ENCODE results near the gene NCF2. TPM values are rescaled to one million over a fixed set of nuclear protein-coding genes. Genes with fewer than 3 reads are reported as not detected.

The NCF2 gene
- total and polyA plus RNA-seq, 4 donors = 2.8 to 16.8 (median 5.2) TPM

- no peak overlapping the region for H3K4me3 ChIP-seq (ENCODE audit: low read depth, low read length)
- no peak overlapping the region for H3K27ac ChIP-seq (ENCODE audit: low read depth, low read length)
- no peaks in the 10 kb centered on the region for H3K27me3 ChIP-seq (ENCODE audit: control insufficient read depth, insufficient read depth, low read length)
- no peak for DNase-seq (ENCODE audit: low read depth in 4 of 6, low spot score in 6 of 6)
- H3K4me1 ChIP-seq (ENCODE audit: control insufficient read depth, insufficient read depth, low read length) = peaks cover 19% of the 10 kb centered on the region
- H3K9me3 ChIP-seq (ENCODE audit: control insufficient read depth, insufficient read depth, low read length) = no peaks in the 10 kb centered on the region
- no peaks in the 10 kb centered on the region for H3K36me3 ChIP-seq (ENCODE audit: control insufficient read depth, insufficient read depth, low read length)
- WGBS (ENCODE audit: insufficient coverage) = 81% methylated on average over 4 of the region's 7 CpGs
These were observed 12.3 kb downstream of the NCF2 start for GRCh38 chr1:183577897-183578465.

- Histone ChIP-seq H3K9me3 (ENCODE audit: control insufficient read depth, insufficient read depth, low read length) (no peaks in the 10 kb centered on the region), H3K4me3 (ENCODE audit: low read depth, low read length) (no peak overlapping the region), H3K36me3 (ENCODE audit: control insufficient read depth, insufficient read depth, low read length) (no peaks in the 10 kb centered on the region), H3K27me3 (ENCODE audit: control insufficient read depth, insufficient read depth, low read length) (no peaks in the 10 kb centered on the region), H3K27ac (ENCODE audit: low read depth, low read length) (no peak overlapping the region), H3K4me1 (ENCODE audit: control insufficient read depth, insufficient read depth, low read length) (peaks cover 9% of the 10 kb centered on the region)
- 55% methylated on average over 4 of the region's 8 CpGs for WGBS (ENCODE audit: insufficient coverage)
- no peak for DNase-seq (ENCODE audit: low read depth in 4 of 6, low spot score in 6 of 6)
These were observed 13.7 kb downstream of the NCF2 start for GRCh38 chr1:183576537-183576936.

GRCh38 chr1:183575606-183576005 is 14.7 kb downstream of the NCF2 start:
- no peak overlapping the region for H3K27ac ChIP-seq (ENCODE audit: low read depth, low read length)

GRCh38 chr1:183572721-183573120 is 17.5 kb downstream of the NCF2 start:
- H3K9me3 ChIP-seq (ENCODE audit: control insufficient read depth, insufficient read depth, low read length) = no peaks in the 10 kb centered on the region
- no peaks in the 10 kb centered on the region for H3K27me3 ChIP-seq (ENCODE audit: control insufficient read depth, insufficient read depth, low read length)
- DNase-seq (ENCODE audit: low read depth in 4 of 6, low spot score in 6 of 6) = no peak
- no peak overlapping the region for H3K4me3 ChIP-seq (ENCODE audit: low read depth, low read length)
- no CpG with 5 or more reads among the region's 1 CpG for WGBS (ENCODE audit: insufficient coverage)
- no peaks in the 10 kb centered on the region for H3K4me1 ChIP-seq (ENCODE audit: control insufficient read depth, insufficient read depth, low read length)
- H3K27ac ChIP-seq (ENCODE audit: low read depth, low read length) = no peak overlapping the region
- H3K36me3 ChIP-seq (ENCODE audit: control insufficient read depth, insufficient read depth, low read length) = no peaks in the 10 kb centered on the region

More at GRCh38 chr1:183575606-183576005, 14.7 kb downstream of the NCF2 start:
- WGBS (ENCODE audit: insufficient coverage) = 75% methylated on average over 3 of the region's 5 CpGs
- H3K4me3 ChIP-seq (ENCODE audit: low read depth, low read length) = no peak overlapping the region
- DNase-seq (ENCODE audit: low read depth in 4 of 6, low spot score in 6 of 6) = no peak
- no peaks in the 10 kb centered on the region for H3K9me3 ChIP-seq (ENCODE audit: control insufficient read depth, insufficient read depth, low read length)
- no peaks in the 10 kb centered on the region for H3K27me3 ChIP-seq (ENCODE audit: control insufficient read depth, insufficient read depth, low read length)
- H3K4me1 ChIP-seq (ENCODE audit: control insufficient read depth, insufficient read depth, low read length) = peaks cover 7% of the 10 kb centered on the region
- no peaks in the 10 kb centered on the region for H3K36me3 ChIP-seq (ENCODE audit: control insufficient read depth, insufficient read depth, low read length)

- Histone ChIP-seq H3K4me1 (ENCODE audit: control insufficient read depth, insufficient read depth, low read length) (no peaks in the 10 kb centered on the region), H3K4me3 (ENCODE audit: low read depth, low read length) (no peak overlapping the region), H3K9me3 (ENCODE audit: control insufficient read depth, insufficient read depth, low read length) (no peaks in the 10 kb centered on the region), H3K36me3 (ENCODE audit: control insufficient read depth, insufficient read depth, low read length) (no peaks in the 10 kb centered on the region), H3K27ac (ENCODE audit: low read depth, low read length) (no peak overlapping the region), H3K27me3 (ENCODE audit: control insufficient read depth, insufficient read depth, low read length) (no peaks in the 10 kb centered on the region)
- WGBS (ENCODE audit: insufficient coverage) = 83% methylated on average over 2 of the region's 4 CpGs
- DNase-seq (ENCODE audit: low read depth in 4 of 6, low spot score in 6 of 6) = no peak
These were observed 18.5 kb downstream of the NCF2 start for GRCh38 chr1:183571678-183572268.

GRCh38 chr1:183570451-183570850 is 19.8 kb downstream of the NCF2 start:
- no peak for DNase-seq (ENCODE audit: low read depth in 4 of 6, low spot score in 6 of 6)
- Histone ChIP-seq H3K4me3 (ENCODE audit: low read depth, low read length) (no peak overlapping the region), H3K27me3 (ENCODE audit: control insufficient read depth, insufficient read depth, low read length) (no peaks in the 10 kb centered on the region), H3K36me3 (ENCODE audit: control insufficient read depth, insufficient read depth, low read length) (no peaks in the 10 kb centered on the region), H3K4me1 (ENCODE audit: control insufficient read depth, insufficient read depth, low read length) (no peaks in the 10 kb centered on the region), H3K9me3 (ENCODE audit: control insufficient read depth, insufficient read depth, low read length) (no peaks in the 10 kb centered on the region), H3K27ac (ENCODE audit: low read depth, low read length) (no peak overlapping the region)
- WGBS (ENCODE audit: insufficient coverage) = 96% methylated on average over 4 of the region's 4 CpGs

GRCh38 chr1:183569801-183570200 is 20.5 kb downstream of the NCF2 start:
- Histone ChIP-seq H3K4me3 (ENCODE audit: low read depth, low read length) (no peak overlapping the region), H3K36me3 (ENCODE audit: control insufficient read depth, insufficient read depth, low read length) (no peaks in the 10 kb centered on the region), H3K4me1 (ENCODE audit: control insufficient read depth, insufficient read depth, low read length) (no peaks in the 10 kb centered on the region), H3K27ac (ENCODE audit: low read depth, low read length) (no peak overlapping the region), H3K27me3 (ENCODE audit: control insufficient read depth, insufficient read depth, low read length) (no peaks in the 10 kb centered on the region), H3K9me3 (ENCODE audit: control insufficient read depth, insufficient read depth, low read length) (no peaks in the 10 kb centered on the region)
- 100% methylated on average over 3 of the region's 3 CpGs for WGBS (ENCODE audit: insufficient coverage)
- no peak for DNase-seq (ENCODE audit: low read depth in 4 of 6, low spot score in 6 of 6)

GRCh38 chr1:183569141-183569540 is 21.1 kb downstream of the NCF2 start:
- Histone ChIP-seq H3K27me3 (ENCODE audit: control insufficient read depth, insufficient read depth, low read length) (no peaks in the 10 kb centered on the region), H3K27ac (ENCODE audit: low read depth, low read length) (no peak overlapping the region), H3K9me3 (ENCODE audit: control insufficient read depth, insufficient read depth, low read length) (no peaks in the 10 kb centered on the region), H3K4me1 (ENCODE audit: control insufficient read depth, insufficient read depth, low read length) (no peaks in the 10 kb centered on the region), H3K36me3 (ENCODE audit: control insufficient read depth, insufficient read depth, low read length) (no peaks in the 10 kb centered on the region), H3K4me3 (ENCODE audit: low read depth, low read length) (no peak overlapping the region)
- WGBS (ENCODE audit: insufficient coverage) = 86% methylated on average over 4 of the region's 4 CpGs
- no peak for DNase-seq (ENCODE audit: low read depth in 4 of 6, low spot score in 6 of 6)

- WGBS (ENCODE audit: insufficient coverage) = 89% methylated on average over 7 of the region's 12 CpGs
- Histone ChIP-seq H3K4me3 (ENCODE audit: low read depth, low read length) (no peak overlapping the region), H3K4me1 (ENCODE audit: control insufficient read depth, insufficient read depth, low read length) (no peaks in the 10 kb centered on the region), H3K27ac (ENCODE audit: low read depth, low read length) (no peak overlapping the region), H3K9me3 (ENCODE audit: control insufficient read depth, insufficient read depth, low read length) (no peaks in the 10 kb centered on the region), H3K36me3 (ENCODE audit: control insufficient read depth, insufficient read depth, low read length) (no peaks in the 10 kb centered on the region), H3K27me3 (ENCODE audit: control insufficient read depth, insufficient read depth, low read length) (no peaks in the 10 kb centered on the region)
- no peak for DNase-seq (ENCODE audit: low read depth in 4 of 6, low spot score in 6 of 6)
These were observed 21.9 kb downstream of the NCF2 start for GRCh38 chr1:183568176-183569021.

Measured in spinal cord (tissue), 10 donors.